ENCODE measurements around the gene BCAS4. TPM values are rescaled to one million over a fixed set of nuclear protein-coding genes. Genes with fewer than 3 reads are reported as not detected.

Gene BCAS4
- total and polyA plus RNA-seq, 8 donors: 2.9 to 8.2 (median 6.8) TPM

GRCh38 chr20:50916934-50917333, 122.1 kb downstream of the BCAS4 start:
- intact Hi-C loops (cut with DNase I): no loop called here
- TF ChIP-seq CTCF (IDR thresholded peaks at IDR 0.05): no peak
- H3K27me3 ChIP-seq: no peaks in the 10 kb centered on the region
- peaks cover 21 to 84% of the 10 kb centered on the region in 2 donors for H3K4me1 ChIP-seq
- no peak for ATAC-seq
- H3K9me3 ChIP-seq: no peaks in the 10 kb centered on the region
- no peak overlapping the region for H3K4me3 ChIP-seq
- H3K36me3 ChIP-seq: peaks cover 0 to 5% of the 10 kb centered on the region in 2 donors
- no peak overlapping the region for H3K27ac ChIP-seq
- no peak for DNase-seq

DNA sequence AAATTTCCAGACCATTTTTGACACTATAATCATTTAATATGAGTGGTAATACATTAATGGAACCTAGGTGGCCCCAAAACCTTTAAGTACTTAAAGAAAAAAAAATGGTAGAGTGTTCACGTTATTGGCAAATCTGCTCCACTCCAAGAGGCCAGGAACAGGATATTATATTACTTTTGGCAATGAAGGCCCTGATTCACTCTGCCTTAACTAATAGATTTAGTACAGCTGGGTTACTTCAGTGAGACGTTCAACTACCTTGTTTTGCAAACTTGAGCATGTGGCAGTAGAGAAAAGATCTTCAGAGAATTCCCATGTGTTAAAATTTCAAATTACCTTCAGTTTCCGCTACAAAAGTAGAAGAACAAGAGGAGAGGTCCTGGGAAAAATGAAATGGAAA, 123.5 kb downstream of the BCAS4 start:
- Histone ChIP-seq H3K27ac (no peak overlapping the region), H3K27me3 (no peaks in the 10 kb centered on the region), H3K4me3 (no peak overlapping the region), H3K36me3 (peaks cover 0 to 6% of the 10 kb centered on the region in 2 donors), H3K4me1 (peaks cover 22 to 92% of the 10 kb centered on the region in 2 donors), H3K9me3 (no peaks in the 10 kb centered on the region)
- intact Hi-C loops (cut with DNase I): no loop called here
- TF ChIP-seq CTCF (IDR thresholded peaks at IDR 0.05): no peak
- DNase-seq (no peak), ATAC-seq (no peak)

DNA sequence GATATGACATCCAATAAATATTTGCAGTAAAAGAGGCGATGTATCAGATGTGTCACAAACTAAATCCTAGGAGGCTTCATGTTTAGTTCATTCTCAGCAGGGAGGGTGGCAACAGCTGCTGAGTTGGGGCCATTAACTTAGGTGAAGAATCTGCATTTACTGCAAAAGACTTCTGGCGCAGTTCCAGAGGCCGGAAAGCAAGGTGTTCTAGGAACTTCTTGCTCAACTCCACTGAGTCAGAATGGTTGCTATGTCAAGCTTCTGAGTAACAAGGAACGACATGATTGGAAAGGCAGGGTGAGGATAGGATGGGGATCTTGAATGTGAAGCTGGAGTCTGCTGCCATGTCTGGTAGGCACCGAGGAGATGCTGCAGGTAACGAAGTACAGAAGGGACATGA, 124.7 kb downstream of the BCAS4 start:
- no peak for TF ChIP-seq CTCF (IDR thresholded peaks at IDR 0.05)
- no peak overlapping the region for H3K4me3 ChIP-seq
- ATAC-seq (no peak), DNase-seq (no peak)
- no peaks in the 10 kb centered on the region for H3K27me3 ChIP-seq
- no peaks in the 10 kb centered on the region for H3K9me3 ChIP-seq
- peaks cover 0 to 7% of the 10 kb centered on the region in 2 donors for H3K36me3 ChIP-seq
- peaks cover 18 to 90% of the 10 kb centered on the region in 2 donors for H3K4me1 ChIP-seq
- intact Hi-C loops (cut with DNase I): no loop called here
- no peak overlapping the region for H3K27ac ChIP-seq

GRCh38 chr20:50920997-50921396, 126.1 kb downstream of the BCAS4 start:
- peak; percentile 11 for ATAC-seq
- H3K9me3 ChIP-seq: no peaks in the 10 kb centered on the region
- TF ChIP-seq CTCF (IDR thresholded peaks at IDR 0.05): no peak
- peaks cover 0 to 7% of the 10 kb centered on the region in 2 donors for H3K36me3 ChIP-seq
- intact Hi-C loops (cut with DNase I): loop anchor here in 1 of 2 donors (10.0 kb wide), 1 partner anchor 126 kb away; the partner anchor contains the start of gene BCAS4
- no peaks in the 10 kb centered on the region for H3K27me3 ChIP-seq
- peaks cover 7 to 91% of the 10 kb centered on the region in 2 donors for H3K4me1 ChIP-seq
- H3K4me3 ChIP-seq: no peak overlapping the region
- H3K27ac ChIP-seq: peak overlapping the region in 1 of 2 donors; percentile 34
- DNase-seq: no peak

GRCh38 chr20:50921803-50922501, 127.1 kb downstream of the BCAS4 start:
- peak overlapping the region in 1 of 2 donors; percentile 34 for H3K27ac ChIP-seq
- intact Hi-C loops (cut with DNase I): loop anchor here in 1 of 2 donors (10.0 kb wide), 1 partner anchor 127 kb away; the partner anchor contains the start of gene BCAS4
- ATAC-seq: peak; percentile 94

More at GRCh38 chr20:50921803-50922501, 127.1 kb downstream of the BCAS4 start:
- no peaks in the 10 kb centered on the region for H3K9me3 ChIP-seq
- no peak for TF ChIP-seq CTCF (IDR thresholded peaks at IDR 0.05)
- peaks cover 2 to 91% of the 10 kb centered on the region in 2 donors for H3K4me1 ChIP-seq
- no peak overlapping the region for H3K4me3 ChIP-seq
- no peaks in the 10 kb centered on the region for H3K27me3 ChIP-seq
- H3K36me3 ChIP-seq: peaks cover 0 to 7% of the 10 kb centered on the region in 2 donors
- DNase-seq: peak in 2 of 4 donors; percentile 20 to 58
